HT1080 (cell line): Measurements from ENCODE around the gene EXOC7. TPM values are rescaled to one million over a fixed set of nuclear protein-coding genes. Genes with fewer than 3 reads are reported as not detected.
"Not testable (repeated sequence)": the region's sequence is repeated elsewhere in the genome, so short reads cannot be mapped to it uniquely, and the experiment has no call there.

Experiments
- DNase-seq: peaks from one replicate; pipeline ENCODE4 v3.0.0-alpha.2; 2015; ENCODE audit warnings: low read depth
- total RNA-seq: library from RNA; depleted of rRNA; stranded (reverse); fragments of >200 nt; shearing (Covaris generic); gene quantifications from 2 replicates; pipeline ENCODE4 v1.2.3, GENCODE V29; 2014

The EXOC7 gene
- total RNA-seq, 1 experiment from 2014 or later, result 82.7 TPM

- DNase-seq, result no peak
Observed at GRCh38 chr17:76088868-76089576, 14.6 kb downstream of the EXOC7 start.

GRCh38 chr17:76088041-76088867 is 15.3 kb downstream of the EXOC7 start:
- DNase-seq, result no peak

- DNase-seq, result no peak
Observed at GRCh38 chr17:76087531-76087930, 16.1 kb downstream of the EXOC7 start.

- no peak for DNase-seq
Observed at GRCh38 chr17:76086384-76086783, 17.2 kb downstream of the EXOC7 start.

- DNase-seq, result no peak
Observed at GRCh38 chr17:76085731-76086366, 17.7 kb downstream of the EXOC7 start.

GRCh38 chr17:76085066-76085730 is 18.4 kb downstream of the EXOC7 start:
- DNase-seq, result no peak

GRCh38 chr17:76083536-76084182 is 19.9 kb downstream of the EXOC7 start:
- DNase-seq, result no peak

GRCh38 chr17:76082326-76083251 is 21.0 kb downstream of the EXOC7 start:
- no peak for DNase-seq

GRCh38 chr17:76081295-76082210 is 22.0 kb downstream of the EXOC7 start:
- no peak for DNase-seq

- DNase-seq, result no peak
Observed at GRCh38 chr17:76080768-76081287, 22.8 kb downstream of the EXOC7 start.

- DNase-seq, result peak; percentile 13
Observed at GRCh38 chr17:76079956-76080767, 23.4 kb downstream of the EXOC7 start.

- no peak for DNase-seq
Observed at GRCh38 chr17:76079535-76079955, 24.0 kb downstream of the EXOC7 start.

- DNase-seq, result no peak
Observed at GRCh38 chr17:76078860-76079534, 24.6 kb downstream of the EXOC7 start, which contains the start of gene ZACN. TSS of gene ZACN (plus strand) at chr17:76079182. CDS start at chr17:76079265, 83 bp downstream.

- not testable (repeated sequence) for DNase-seq
Observed at GRCh38 chr17:76078370-76078769, 25.2 kb downstream of the EXOC7 start.

- no peak for DNase-seq
Observed at GRCh38 chr17:76077584-76078110, 25.9 kb downstream of the EXOC7 start.

- DNase-seq, result no peak
Observed at GRCh38 chr17:76076765-76077583, 26.6 kb downstream of the EXOC7 start.
